ENCODE measurements around the gene GAB2.
"Not testable (repeated sequence)": the region's sequence is repeated elsewhere in the genome, so short reads cannot be mapped to it uniquely, and the experiment has no call there.

Gene GAB2

GRCh38 chr11:78310500-78310909 is 107.1 kb downstream of the GAB2 start:
- no peak overlapping the region for H3K27ac ChIP-seq (ENCODE audit: insufficient read depth, low read length, poor library complexity, severe bottlenecking)
- no peak for DNase-seq

GRCh38 chr11:78304201-78304600 is 113.4 kb downstream of the GAB2 start:
- Histone ChIP-seq H3K9me3 (ENCODE audit: control insufficient read depth, low read length) (no peaks in the 10 kb centered on the region), H3K27ac (ENCODE audit: insufficient read depth, low read length, poor library complexity, severe bottlenecking) (no peak overlapping the region), H3K27me3 (replicated peaks; ENCODE audit: control insufficient read depth, insufficient read depth, low read length, poor library complexity, severe bottlenecking) (no peaks in the 10 kb centered on the region), H3K36me3 (ENCODE audit: control insufficient read depth, insufficient read depth, low read length) (no peaks in the 10 kb centered on the region), H3K4me3 (ENCODE audit: insufficient read depth, low read depth, low read length, poor library complexity, severe bottlenecking) (no peak overlapping the region), H3K4me1 (ENCODE audit: control insufficient read depth, insufficient read depth, low read length, poor library complexity, severe bottlenecking) (no peaks in the 10 kb centered on the region)
- DNase-seq: no peak

More at GRCh38 chr11:78310500-78310909, 107.1 kb downstream of the GAB2 start:
- Histone ChIP-seq H3K27me3 (replicated peaks; ENCODE audit: control insufficient read depth, insufficient read depth, low read length, poor library complexity, severe bottlenecking) (no peaks in the 10 kb centered on the region), H3K4me1 (ENCODE audit: control insufficient read depth, insufficient read depth, low read length, poor library complexity, severe bottlenecking) (no peaks in the 10 kb centered on the region), H3K36me3 (ENCODE audit: control insufficient read depth, insufficient read depth, low read length) (no peaks in the 10 kb centered on the region), H3K9me3 (ENCODE audit: control insufficient read depth, low read length) (no peaks in the 10 kb centered on the region), H3K4me3 (ENCODE audit: insufficient read depth, low read depth, low read length, poor library complexity, severe bottlenecking) (no peak overlapping the region)

- DNase-seq: no peak
- no peak overlapping the region for H3K4me3 ChIP-seq (ENCODE audit: insufficient read depth, low read depth, low read length, poor library complexity, severe bottlenecking)
- H3K27ac ChIP-seq (ENCODE audit: insufficient read depth, low read length, poor library complexity, severe bottlenecking): no peak overlapping the region
- no peaks in the 10 kb centered on the region for H3K36me3 ChIP-seq (ENCODE audit: control insufficient read depth, insufficient read depth, low read length)
- H3K4me1 ChIP-seq (ENCODE audit: control insufficient read depth, insufficient read depth, low read length, poor library complexity, severe bottlenecking): no peaks in the 10 kb centered on the region
- H3K9me3 ChIP-seq (ENCODE audit: control insufficient read depth, low read length): no peaks in the 10 kb centered on the region
- H3K27me3 ChIP-seq (replicated peaks; ENCODE audit: control insufficient read depth, insufficient read depth, low read length, poor library complexity, severe bottlenecking): no peaks in the 10 kb centered on the region
These were observed 117.3 kb downstream of the GAB2 start for GRCh38 chr11:78300108-78300839.

GRCh38 chr11:78299000-78299710 is 118.5 kb downstream of the GAB2 start:
- Histone ChIP-seq H3K4me3 (ENCODE audit: insufficient read depth, low read depth, low read length, poor library complexity, severe bottlenecking) (no peak overlapping the region), H3K4me1 (ENCODE audit: control insufficient read depth, insufficient read depth, low read length, poor library complexity, severe bottlenecking) (no peaks in the 10 kb centered on the region), H3K27ac (ENCODE audit: insufficient read depth, low read length, poor library complexity, severe bottlenecking) (no peak overlapping the region), H3K36me3 (ENCODE audit: control insufficient read depth, insufficient read depth, low read length) (no peaks in the 10 kb centered on the region), H3K9me3 (ENCODE audit: control insufficient read depth, low read length) (no peaks in the 10 kb centered on the region), H3K27me3 (replicated peaks; ENCODE audit: control insufficient read depth, insufficient read depth, low read length, poor library complexity, severe bottlenecking) (no peaks in the 10 kb centered on the region)
- DNase-seq: no peak

GRCh38 chr11:78298291-78298771 is 119.3 kb downstream of the GAB2 start:
- no peaks in the 10 kb centered on the region for H3K9me3 ChIP-seq (ENCODE audit: control insufficient read depth, low read length)
- H3K4me3 ChIP-seq (ENCODE audit: insufficient read depth, low read depth, low read length, poor library complexity, severe bottlenecking): no peak overlapping the region
- no peak overlapping the region for H3K27ac ChIP-seq (ENCODE audit: insufficient read depth, low read length, poor library complexity, severe bottlenecking)
- H3K36me3 ChIP-seq (ENCODE audit: control insufficient read depth, insufficient read depth, low read length): no peaks in the 10 kb centered on the region
- no peaks in the 10 kb centered on the region for H3K27me3 ChIP-seq (replicated peaks; ENCODE audit: control insufficient read depth, insufficient read depth, low read length, poor library complexity, severe bottlenecking)
- no peaks in the 10 kb centered on the region for H3K4me1 ChIP-seq (ENCODE audit: control insufficient read depth, insufficient read depth, low read length, poor library complexity, severe bottlenecking)
- no peak for DNase-seq

GRCh38 chr11:78295991-78296930 is 121.4 kb downstream of the GAB2 start:
- peaks cover 4% of the 10 kb centered on the region for H3K4me1 ChIP-seq (ENCODE audit: control insufficient read depth, insufficient read depth, low read length, poor library complexity, severe bottlenecking)
- H3K9me3 ChIP-seq (ENCODE audit: control insufficient read depth, low read length): no peaks in the 10 kb centered on the region
- no peaks in the 10 kb centered on the region for H3K27me3 ChIP-seq (replicated peaks; ENCODE audit: control insufficient read depth, insufficient read depth, low read length, poor library complexity, severe bottlenecking)
- no peaks in the 10 kb centered on the region for H3K36me3 ChIP-seq (ENCODE audit: control insufficient read depth, insufficient read depth, low read length)
- H3K27ac ChIP-seq (ENCODE audit: insufficient read depth, low read length, poor library complexity, severe bottlenecking): no peak overlapping the region
- DNase-seq: no peak
- H3K4me3 ChIP-seq (ENCODE audit: insufficient read depth, low read depth, low read length, poor library complexity, severe bottlenecking): no peak overlapping the region

GRCh38 chr11:78295347-78295746 is 122.3 kb downstream of the GAB2 start:
- Histone ChIP-seq H3K27ac (ENCODE audit: insufficient read depth, low read length, poor library complexity, severe bottlenecking) (no peak overlapping the region), H3K9me3 (ENCODE audit: control insufficient read depth, low read length) (no peaks in the 10 kb centered on the region), H3K36me3 (ENCODE audit: control insufficient read depth, insufficient read depth, low read length) (no peaks in the 10 kb centered on the region), H3K4me1 (ENCODE audit: control insufficient read depth, insufficient read depth, low read length, poor library complexity, severe bottlenecking) (peaks cover 4% of the 10 kb centered on the region), H3K27me3 (replicated peaks; ENCODE audit: control insufficient read depth, insufficient read depth, low read length, poor library complexity, severe bottlenecking) (no peaks in the 10 kb centered on the region), H3K4me3 (ENCODE audit: insufficient read depth, low read depth, low read length, poor library complexity, severe bottlenecking) (no peak overlapping the region)
- no peak for DNase-seq

GRCh38 chr11:78294100-78294499 is 123.5 kb downstream of the GAB2 start:
- not testable (repeated sequence) for H3K9me3 ChIP-seq (ENCODE audit: control insufficient read depth, low read length); H3K27me3 ChIP-seq (replicated peaks; ENCODE audit: control insufficient read depth, insufficient read depth, low read length, poor library complexity, severe bottlenecking); H3K27ac ChIP-seq (ENCODE audit: insufficient read depth, low read length, poor library complexity, severe bottlenecking); DNase-seq; H3K4me3 ChIP-seq (ENCODE audit: insufficient read depth, low read depth, low read length, poor library complexity, severe bottlenecking); H3K36me3 ChIP-seq (ENCODE audit: control insufficient read depth, insufficient read depth, low read length); H3K4me1 ChIP-seq (ENCODE audit: control insufficient read depth, insufficient read depth, low read length, poor library complexity, severe bottlenecking)

- Histone ChIP-seq H3K4me1 (ENCODE audit: control insufficient read depth, insufficient read depth, low read length, poor library complexity, severe bottlenecking) (peaks cover 4% of the 10 kb centered on the region), H3K4me3 (ENCODE audit: insufficient read depth, low read depth, low read length, poor library complexity, severe bottlenecking) (no peak overlapping the region), H3K27me3 (replicated peaks; ENCODE audit: control insufficient read depth, insufficient read depth, low read length, poor library complexity, severe bottlenecking) (no peaks in the 10 kb centered on the region), H3K9me3 (ENCODE audit: control insufficient read depth, low read length) (no peaks in the 10 kb centered on the region), H3K36me3 (ENCODE audit: control insufficient read depth, insufficient read depth, low read length) (no peaks in the 10 kb centered on the region), H3K27ac (ENCODE audit: insufficient read depth, low read length, poor library complexity, severe bottlenecking) (no peak overlapping the region)
- DNase-seq: no peak
These were observed 124.1 kb downstream of the GAB2 start for GRCh38 chr11:78293536-78293935.
